HG03460 (cell line): ENCODE measurements around the gene ZNF683.

Experiments
- ATAC-seq: cut with Tn5 transposase; IDR thresholded peaks from one replicate; pipeline ENCODE4 v1.9.1; 2021; ENCODE audit not compliant: unreplicated experiment

Gene ZNF683

DNA sequence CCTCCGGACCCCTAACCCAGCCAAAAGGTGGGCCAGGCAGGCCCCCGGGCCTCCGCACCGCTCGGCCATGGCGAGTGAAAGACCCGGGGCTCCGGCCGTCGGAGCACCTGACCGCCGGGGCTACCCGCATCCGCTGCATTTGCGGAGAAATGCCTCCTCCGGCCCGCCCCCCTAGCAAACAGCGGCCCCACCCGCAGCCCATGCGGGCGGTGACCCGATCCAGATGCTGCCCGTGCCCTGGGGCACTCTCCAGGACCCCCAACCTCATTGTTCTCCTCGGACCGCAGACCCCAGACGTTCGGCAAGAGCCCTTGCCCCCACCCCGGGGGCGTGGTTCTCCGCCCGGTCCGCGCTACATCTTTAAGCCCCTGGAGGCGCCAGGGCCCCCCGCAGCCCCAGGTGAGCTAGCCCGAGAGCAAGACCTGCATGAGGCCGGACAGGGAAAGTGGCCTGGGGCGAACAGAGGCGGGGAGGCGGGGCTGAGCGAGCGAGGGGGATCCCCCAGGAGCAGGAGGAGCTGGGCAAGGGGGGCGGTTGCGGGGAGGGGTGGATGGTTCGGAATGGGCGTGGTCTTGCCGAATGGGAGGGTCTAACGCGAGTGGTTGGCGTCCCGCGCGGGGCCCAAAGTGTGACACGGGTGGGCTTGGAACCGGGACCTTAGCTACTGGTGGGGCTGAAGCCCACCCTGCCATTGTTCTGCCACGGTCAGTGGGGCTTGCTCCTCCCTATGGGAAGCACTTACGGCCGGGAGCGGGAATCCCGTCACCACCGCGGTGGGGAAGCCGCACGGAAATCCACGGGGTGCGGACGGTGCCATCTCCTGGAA is 12.4 kb downstream of the ZNF683 start:
- no peak for ATAC-seq

DNA sequence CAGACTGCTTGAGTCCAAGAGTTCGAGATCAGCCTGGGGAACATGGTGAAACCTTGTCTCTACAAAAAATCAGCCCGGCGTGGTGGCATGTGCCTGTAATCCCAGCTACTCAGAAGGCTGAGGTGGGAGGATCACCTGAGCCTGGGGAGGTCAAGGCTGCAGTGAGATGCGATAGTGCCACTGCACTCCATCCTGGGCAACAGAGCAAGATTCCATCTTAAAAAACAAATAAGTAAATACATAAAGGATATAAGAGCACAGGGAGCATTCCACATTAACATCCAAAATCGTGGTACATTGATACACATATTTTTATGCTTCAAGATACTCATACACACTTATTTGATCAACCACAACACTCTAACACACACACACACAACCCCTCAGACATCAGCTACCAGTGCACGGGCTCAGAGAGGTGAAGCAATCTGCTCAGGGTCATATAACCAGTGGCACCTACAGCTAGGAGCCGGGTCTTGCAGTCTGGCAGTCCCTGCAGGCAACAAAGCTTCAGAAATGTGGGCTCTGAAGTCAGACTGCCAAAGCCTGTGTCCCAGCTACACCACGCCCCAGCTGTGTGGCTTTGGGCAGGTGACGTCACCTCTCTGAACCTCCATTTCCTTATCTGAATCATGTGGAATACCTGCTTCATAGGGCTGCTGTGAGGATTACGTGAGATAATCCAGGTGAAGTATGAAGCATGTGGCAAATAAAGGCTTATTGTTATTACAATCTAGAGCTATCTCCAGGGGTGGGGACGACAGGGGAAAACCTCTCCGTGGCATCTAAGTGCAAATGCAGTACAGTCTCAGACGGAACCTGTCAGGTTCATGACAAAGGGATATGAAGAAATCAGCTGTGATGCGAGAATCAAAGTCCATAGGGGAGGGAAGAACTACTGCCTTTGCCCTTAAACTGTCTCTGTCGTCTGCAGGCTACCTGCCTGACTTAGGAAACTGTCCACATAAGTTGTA is 13.9 kb downstream of the ZNF683 start:
- no peak for ATAC-seq

DNA sequence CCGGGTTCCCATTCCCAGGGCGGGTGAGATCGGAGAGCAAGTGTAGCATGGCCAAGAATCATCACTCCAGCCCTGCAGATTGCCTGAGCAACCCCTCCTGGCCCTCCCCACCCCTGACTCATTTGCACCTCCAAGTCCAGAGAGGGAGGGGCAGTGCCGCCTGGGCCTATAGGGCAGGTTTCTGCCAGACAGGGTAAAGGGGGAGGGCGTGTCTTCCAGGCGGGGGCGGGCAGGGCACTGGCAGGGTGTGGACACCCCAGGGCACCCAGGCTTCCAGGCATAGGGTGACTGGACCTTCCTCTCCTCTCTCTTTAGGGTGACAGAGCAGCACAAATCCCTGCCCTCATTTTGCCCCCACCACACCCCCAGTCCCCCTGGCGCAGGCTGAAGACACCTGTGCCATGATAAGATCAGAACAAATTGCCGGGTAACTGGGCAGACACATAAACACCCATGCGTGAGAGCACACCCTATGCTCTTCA is 15.4 kb downstream of the ZNF683 start:
- ATAC-seq = no peak

- no peak for ATAC-seq
Observed at GRCh38 chr1:26356106-26356505, 16.4 kb downstream of the ZNF683 start.

GRCh38 chr1:26354972-26355371 is 17.6 kb downstream of the ZNF683 start:
- no peak for ATAC-seq

DNA sequence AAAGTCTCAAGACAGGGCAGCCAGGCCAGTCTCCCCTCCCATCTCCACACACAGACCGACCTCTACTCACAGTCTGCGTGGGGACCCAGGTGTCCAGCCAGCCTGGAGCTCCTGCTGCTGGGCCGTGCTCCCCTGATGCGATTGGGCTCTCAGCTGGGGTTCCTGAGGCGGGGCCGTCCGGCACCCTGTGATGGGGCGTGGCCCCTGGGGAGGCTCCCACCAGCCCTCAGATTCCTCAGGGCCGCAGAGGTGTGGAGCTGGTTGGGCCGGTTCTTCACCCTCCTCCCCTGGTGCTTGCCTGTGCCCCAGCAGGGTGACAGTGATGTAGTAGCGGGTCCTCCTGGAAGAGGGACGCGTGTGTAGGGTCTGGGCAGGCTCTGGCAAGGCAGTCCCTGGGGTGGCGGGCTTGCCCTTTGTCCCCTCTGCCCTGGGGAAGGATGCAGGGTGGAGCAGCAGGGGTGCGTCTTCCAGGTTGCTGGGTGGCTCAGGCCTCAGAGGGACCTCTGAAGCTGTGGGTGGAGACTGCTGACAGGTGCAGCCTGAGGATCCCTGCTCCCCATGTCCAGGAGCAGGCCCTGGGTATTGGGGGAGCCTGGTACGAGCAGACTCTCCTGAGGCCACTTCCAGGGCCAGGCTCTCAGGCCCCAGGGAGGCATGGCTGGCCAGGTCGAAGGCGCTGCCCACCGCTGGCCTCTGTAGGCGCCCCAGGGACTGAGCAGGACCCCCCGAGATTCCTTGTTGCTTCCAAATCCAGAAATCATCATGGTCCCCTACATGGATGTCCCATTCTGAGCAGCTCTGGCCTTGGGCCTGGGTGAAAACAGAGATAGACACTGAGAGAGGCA is 18.4 kb downstream of the ZNF683 start, which contains the start of gene CRYBG2:
TSS of gene CRYBG2 (minus strand) at position 155 of the 845 bp plus-strand sequence. CDS start 7,473 bp downstream, outside the sequence.
- no peak for ATAC-seq

GRCh38 chr1:26353210-26353859 is 19.2 kb downstream of the ZNF683 start:
- ATAC-seq = no peak

GRCh38 chr1:26352338-26352679 is 20.2 kb downstream of the ZNF683 start:
- no peak for ATAC-seq

- ATAC-seq = no peak
Observed at GRCh38 chr1:26351590-26352337, 20.8 kb downstream of the ZNF683 start.

GRCh38 chr1:26350701-26351589 is 21.6 kb downstream of the ZNF683 start:
- no peak for ATAC-seq

- ATAC-seq = no peak
Observed at GRCh38 chr1:26350343-26350700, 22.2 kb downstream of the ZNF683 start.

DNA sequence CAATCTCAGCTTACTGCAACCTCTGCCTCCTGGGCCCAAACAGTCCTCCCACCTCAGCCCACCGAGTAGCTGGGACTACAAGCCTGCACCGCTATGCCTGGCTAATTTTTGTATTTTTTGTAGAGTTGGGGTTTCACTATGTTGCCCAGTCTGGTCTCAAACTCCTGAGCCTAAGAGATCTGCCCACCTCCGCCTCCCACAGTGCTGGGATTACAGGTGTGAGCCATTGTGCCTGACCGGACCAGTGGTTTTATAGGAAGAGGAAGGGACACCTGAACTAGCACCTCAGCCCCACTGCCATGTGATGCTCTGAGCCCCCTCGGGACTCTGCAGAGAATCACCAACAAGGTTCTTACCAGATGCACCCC is 22.7 kb downstream of the ZNF683 start:
- ATAC-seq = no peak

DNA sequence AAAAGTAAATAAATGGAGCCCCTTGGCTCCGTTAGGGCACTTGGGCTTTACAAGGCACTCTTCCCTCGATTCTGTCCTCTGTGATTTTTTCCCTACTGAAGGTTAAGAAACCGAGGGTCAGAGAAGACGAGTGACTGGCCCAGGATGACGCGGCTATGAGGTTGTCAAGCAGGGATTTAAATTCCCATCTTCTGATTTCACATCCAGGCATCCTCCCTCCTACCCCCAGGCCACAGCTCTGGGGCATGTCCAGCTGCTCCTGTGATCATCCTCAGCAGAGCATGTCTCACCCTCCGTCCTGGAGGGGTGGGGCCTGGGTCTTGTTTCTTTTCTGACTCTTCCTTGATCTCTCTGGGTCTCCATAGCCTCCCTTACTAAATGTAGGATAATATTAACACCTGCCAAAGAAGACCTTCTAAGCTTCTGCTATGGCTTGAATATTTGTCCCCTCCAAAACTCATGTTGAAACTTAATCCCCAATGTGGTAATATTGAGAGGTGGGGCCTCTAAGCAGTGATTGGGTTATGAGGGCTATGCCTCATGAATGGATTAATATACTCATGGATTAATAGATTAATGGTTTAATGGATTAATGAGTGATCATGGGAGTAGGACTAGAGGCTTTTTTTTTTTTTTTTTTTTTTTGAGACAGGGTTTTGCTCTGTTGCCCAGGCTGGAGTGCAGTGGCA is 23.2 kb downstream of the ZNF683 start:
- ATAC-seq = no peak

DNA sequence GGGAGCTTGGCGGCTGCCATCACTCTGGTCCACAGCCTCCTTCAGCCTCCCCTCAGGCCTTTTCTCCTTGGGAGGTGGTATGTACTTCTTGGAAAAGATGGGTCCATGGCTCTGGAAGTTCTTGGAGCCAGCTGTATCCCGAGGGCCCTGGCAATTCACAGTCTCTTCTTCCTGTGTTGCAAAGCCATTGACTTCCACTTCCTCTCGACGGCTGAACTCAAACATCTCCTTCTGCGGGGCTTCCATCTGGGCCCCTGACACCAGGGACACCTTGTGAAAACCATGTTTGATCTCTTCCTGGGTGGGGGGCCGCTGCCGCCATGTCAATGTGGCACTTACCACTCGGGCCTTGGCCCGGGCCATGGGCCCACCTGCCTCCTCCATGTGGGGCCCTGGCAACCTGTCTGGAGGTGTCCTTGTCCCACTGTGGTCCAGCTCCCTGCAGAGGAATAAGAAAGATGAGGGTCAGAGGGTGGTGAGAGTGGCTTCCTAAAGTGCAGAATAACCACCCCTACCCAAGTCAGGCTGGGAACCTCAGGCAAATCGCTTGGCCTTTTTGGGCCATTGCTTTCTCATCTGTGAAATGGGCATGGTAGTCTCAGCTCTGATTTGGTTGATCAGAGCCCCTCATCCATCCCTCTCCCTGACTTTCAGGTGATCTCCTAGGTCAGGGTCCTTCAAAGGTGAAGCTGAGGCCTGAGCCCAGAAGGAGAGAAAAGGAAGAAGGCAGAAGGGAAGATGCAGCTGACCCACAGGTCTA is 26.1 kb downstream of the ZNF683 start:
- ATAC-seq = no peak

DNA sequence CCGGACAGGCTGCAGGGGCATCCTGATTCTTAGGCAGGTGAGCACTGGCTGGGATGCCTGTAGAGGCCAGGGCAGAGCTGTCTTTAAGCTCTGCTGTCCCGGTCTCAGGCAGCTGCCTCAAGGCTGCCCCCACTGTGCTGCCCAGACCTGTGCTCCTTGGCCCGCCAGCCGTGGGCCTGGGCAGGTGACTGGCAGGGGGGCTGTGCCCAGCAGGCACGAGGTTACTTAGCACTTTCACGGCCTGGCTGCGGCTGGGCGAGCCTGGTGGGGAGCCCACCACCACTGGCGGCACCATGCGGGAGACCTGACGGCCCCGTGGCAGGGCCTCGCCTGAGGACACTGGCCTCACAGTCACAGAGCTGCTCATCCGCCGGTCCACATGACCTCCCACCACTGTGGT is 26.8 kb downstream of the ZNF683 start:
- no peak for ATAC-seq

DNA sequence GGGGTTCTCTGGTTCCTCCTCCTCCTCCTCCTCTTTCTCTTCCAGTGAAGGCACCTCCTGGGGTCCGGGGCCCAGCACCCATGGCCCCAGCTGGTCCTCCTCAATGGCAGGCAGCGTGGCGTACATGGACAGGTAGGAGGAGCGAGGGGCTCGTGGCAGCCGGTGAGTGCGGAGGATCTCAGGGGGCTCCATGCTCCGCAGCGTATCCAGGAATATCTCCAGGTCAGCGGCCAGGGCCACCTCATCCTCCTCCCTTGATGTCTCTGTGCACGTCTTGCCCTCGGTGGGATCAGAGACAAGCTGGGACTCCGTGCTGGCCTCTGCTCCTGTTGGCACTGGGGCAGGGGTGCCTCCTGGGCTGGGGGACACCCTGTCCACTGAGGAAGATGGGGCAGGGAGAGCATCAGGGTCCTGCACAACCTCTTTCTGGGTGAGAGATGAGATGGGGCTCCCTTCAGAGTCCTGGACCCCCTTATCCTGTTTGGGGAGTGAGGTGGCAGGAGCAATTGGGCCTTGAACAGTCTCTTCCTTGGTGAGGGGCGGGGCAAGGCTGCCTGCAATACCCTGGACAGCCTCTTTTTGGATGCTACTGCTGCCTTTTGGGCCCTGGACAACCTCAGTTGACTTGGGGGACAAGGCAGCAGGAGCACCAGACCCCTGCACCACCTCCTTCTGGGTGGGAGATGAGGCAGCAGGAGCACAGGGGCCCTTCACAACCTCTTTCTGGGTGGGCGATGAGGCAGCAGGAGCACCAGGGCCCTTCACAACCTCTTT is 28.2 kb downstream of the ZNF683 start:
- ATAC-seq = no peak

GRCh38 chr1:26340047-26340481 is 32.5 kb downstream of the ZNF683 start:
- ATAC-seq = no peak
